GM19351 (cell line): ENCODE data around the gene AFMID.

Experiments
- ATAC-seq: cut with Tn5 transposase; IDR thresholded peaks from one replicate; pipeline ENCODE4 v1.9.1; 2021; ENCODE audit warnings: mild to moderate bottlenecking, moderate library complexity; ENCODE audit not compliant: unreplicated experiment

Gene AFMID

GRCh38 chr17:78236362-78237127 is 49.4 kb downstream of the AFMID start:
- no peak for ATAC-seq

- ATAC-seq = no peak
Observed at GRCh38 chr17:78237401-78238012, 50.3 kb downstream of the AFMID start.

GRCh38 chr17:78238823-78239488 is 51.8 kb downstream of the AFMID start:
- no peak for ATAC-seq

- no peak for ATAC-seq
Observed at GRCh38 chr17:78239489-78239931, 52.3 kb downstream of the AFMID start.

- no peak for ATAC-seq
Observed at GRCh38 chr17:78240012-78240655, 53.0 kb downstream of the AFMID start.

GRCh38 chr17:78240839-78241238 is 53.7 kb downstream of the AFMID start:
- no peak for ATAC-seq

- ATAC-seq = no peak
Observed at GRCh38 chr17:78241277-78242023, 54.3 kb downstream of the AFMID start.

GRCh38 chr17:78242024-78242742 is 55.0 kb downstream of the AFMID start:
- ATAC-seq = no peak

- no peak for ATAC-seq
Observed at GRCh38 chr17:78247304-78247703, 60.1 kb downstream of the AFMID start.

GRCh38 chr17:78248051-78248914 is 61.1 kb downstream of the AFMID start:
- no peak for ATAC-seq

- no peak for ATAC-seq
Observed at GRCh38 chr17:78249074-78249817, 62.1 kb downstream of the AFMID start.

GRCh38 chr17:78249818-78250806 is 63.0 kb downstream of the AFMID start:
- no peak for ATAC-seq

GRCh38 chr17:78250891-78251772 is 64.0 kb downstream of the AFMID start:
- ATAC-seq = peak; percentile 49

- no peak for ATAC-seq
Observed at GRCh38 chr17:78251773-78252103, 64.6 kb downstream of the AFMID start.

GRCh38 chr17:78252111-78252634 is 65.0 kb downstream of the AFMID start:
- no peak for ATAC-seq
